Ascending aorta (tissue), 2 donors: Measurements from ENCODE around the gene PTPRG. TPM values are rescaled to one million over a fixed set of nuclear protein-coding genes. Genes with fewer than 3 reads are reported as not detected.

Experiments
- DNase-seq, 2 donors: peaks; one replicate each; pipeline ENCODE4 v3.0.0-alpha.2; 2019; ENCODE audit warnings: low spot score in 2 of 2
- H3K27ac ChIP-seq, 2 donors: fragments of 200-600 bp; sonication (generic); one replicate each; pipeline ENCODE4 v1.5.1; 2016 to 2017; ENCODE audit warnings: mild to moderate bottlenecking in 1 of 2
- H3K27me3 ChIP-seq: fragments of 200-600 bp; sonication (generic); one replicate; pipeline ENCODE4 v1.5.1; 2017
- H3K36me3 ChIP-seq, 2 donors: fragments of 200-600 bp; sonication (generic); one replicate each; pipeline ENCODE4 v1.5.1; 2016
- H3K4me1 ChIP-seq, 2 donors: fragments of 200-600 bp; sonication (generic); one replicate each; pipeline ENCODE4 v1.5.1; 2016 to 2017; ENCODE audit warnings: mild to moderate bottlenecking in 1 of 2
- H3K4me3 ChIP-seq, 2 donors: fragments of 200-600 bp; sonication (generic); one replicate each; pipeline ENCODE4 v1.5.1; 2016 to 2017; ENCODE audit warnings: mild to moderate bottlenecking in 1 of 2
- H3K9me3 ChIP-seq, 2 donors: fragments of 200-600 bp; sonication (generic); one replicate each; pipeline ENCODE4 v1.5.1; 2016
- intact Hi-C: fragments of 100-400 bp; cut with DNase I; formaldehyde crosslinking; loops from one replicate; pipeline ENCODE4 v1.15.1; 2023
- total RNA-seq: library from RNA; depleted of rRNA; stranded (reverse); fragments of >200 nt; gene quantifications from one replicate; pipeline ENCODE4 v1.1.0, GENCODE V29; 2016
- TF ChIP-seq, protein P1 (sequence below), 3 experiments: fragments of 200-600 bp in 2 of 3; fragments of 450-650 bp in 1 of 3; sonication (generic) in 2 of 3; IDR thresholded peaks; one replicate each; pipeline ENCODE4 v1.5.1; 2016 to 2019; ENCODE audit warnings: antibody characterized with exemption in 3 of 3, mild to moderate bottlenecking in 1 of 3, moderate library complexity in 1 of 3

PTPRG gene
- total RNA-seq, 1 donor from 2014 or later, result 129 TPM

GRCh38 chr3:61803983-61804382 lies 242.6 kb downstream of the PTPRG start:
- intact Hi-C loops, result no loop called here
- Histone ChIP-seq H3K4me1 (peaks cover 6 to 49% of the 10 kb centered on the region in 2 donors), H3K9me3 (no peaks in the 10 kb centered on the region), H3K4me3 (no peak overlapping the region), H3K36me3 (no peaks in the 10 kb centered on the region), H3K27ac (no peak overlapping the region), H3K27me3 (no peaks in the 10 kb centered on the region)
- TF ChIP-seq, protein P1, sequence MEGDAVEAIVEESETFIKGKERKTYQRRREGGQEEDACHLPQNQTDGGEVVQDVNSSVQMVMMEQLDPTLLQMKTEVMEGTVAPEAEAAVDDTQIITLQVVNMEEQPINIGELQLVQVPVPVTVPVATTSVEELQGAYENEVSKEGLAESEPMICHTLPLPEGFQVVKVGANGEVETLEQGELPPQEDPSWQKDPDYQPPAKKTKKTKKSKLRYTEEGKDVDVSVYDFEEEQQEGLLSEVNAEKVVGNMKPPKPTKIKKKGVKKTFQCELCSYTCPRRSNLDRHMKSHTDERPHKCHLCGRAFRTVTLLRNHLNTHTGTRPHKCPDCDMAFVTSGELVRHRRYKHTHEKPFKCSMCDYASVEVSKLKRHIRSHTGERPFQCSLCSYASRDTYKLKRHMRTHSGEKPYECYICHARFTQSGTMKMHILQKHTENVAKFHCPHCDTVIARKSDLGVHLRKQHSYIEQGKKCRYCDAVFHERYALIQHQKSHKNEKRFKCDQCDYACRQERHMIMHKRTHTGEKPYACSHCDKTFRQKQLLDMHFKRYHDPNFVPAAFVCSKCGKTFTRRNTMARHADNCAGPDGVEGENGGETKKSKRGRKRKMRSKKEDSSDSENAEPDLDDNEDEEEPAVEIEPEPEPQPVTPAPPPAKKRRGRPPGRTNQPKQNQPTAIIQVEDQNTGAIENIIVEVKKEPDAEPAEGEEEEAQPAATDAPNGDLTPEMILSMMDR (IDR thresholded peaks at IDR 0.05), result no peak
- no peak for DNase-seq

GRCh38 chr3:61804782-61805181 lies 243.4 kb downstream of the PTPRG start:
- no peak for DNase-seq
- H3K4me1 ChIP-seq, result peaks cover 9 to 55% of the 10 kb centered on the region in 2 donors
- H3K4me3 ChIP-seq, result no peak overlapping the region
- peak overlapping the region; percentile 63 to 66 for H3K27ac ChIP-seq
- H3K36me3 ChIP-seq, result no peaks in the 10 kb centered on the region
- intact Hi-C loops, result no loop called here
- no peaks in the 10 kb centered on the region for H3K9me3 ChIP-seq
- H3K27me3 ChIP-seq, result no peaks in the 10 kb centered on the region
- TF ChIP-seq, protein P1 (IDR thresholded peaks at IDR 0.05), result no peak

DNA sequence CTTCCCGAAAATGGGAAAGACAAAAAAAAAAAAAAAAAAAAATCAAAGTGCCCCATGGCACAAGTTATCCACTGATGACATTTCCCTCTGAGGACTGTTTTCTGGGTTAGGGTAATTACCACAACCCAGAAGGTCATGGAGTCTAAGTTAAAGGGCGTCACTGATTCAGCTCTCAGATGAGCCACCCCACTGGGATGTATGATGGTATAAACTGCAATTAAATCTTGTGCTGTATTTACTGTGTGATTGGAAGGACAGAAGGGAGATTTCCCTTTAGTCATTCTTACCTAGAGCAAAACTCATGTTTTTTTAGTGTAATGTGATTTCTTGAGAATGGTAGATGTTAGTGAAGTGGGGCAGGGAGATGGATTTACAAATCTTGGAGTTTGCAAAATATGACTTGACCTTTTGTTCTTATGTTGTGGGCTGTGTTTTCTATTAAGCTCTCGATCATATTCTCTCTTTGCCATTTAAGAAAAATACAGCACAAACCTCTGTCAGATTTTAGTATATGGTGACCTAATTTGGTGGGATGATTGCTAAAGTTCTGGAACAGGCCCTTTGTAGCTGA lies 244.2 kb downstream of the PTPRG start:
- no peaks in the 10 kb centered on the region for H3K36me3 ChIP-seq
- H3K4me1 ChIP-seq, result peaks cover 15 to 57% of the 10 kb centered on the region in 2 donors
- no peak overlapping the region for H3K4me3 ChIP-seq
- H3K9me3 ChIP-seq, result no peaks in the 10 kb centered on the region
- H3K27ac ChIP-seq, result peak overlapping the region; percentile 63 to 66
- no peak for DNase-seq
- no peaks in the 10 kb centered on the region for H3K27me3 ChIP-seq
- TF ChIP-seq, protein P1 (IDR thresholded peaks at IDR 0.05), result no peak
- intact Hi-C loops, result no loop called here

GRCh38 chr3:61806810-61807209 lies 245.4 kb downstream of the PTPRG start:
- intact Hi-C loops, result no loop called here
- no peaks in the 10 kb centered on the region for H3K36me3 ChIP-seq
- H3K27me3 ChIP-seq, result no peaks in the 10 kb centered on the region
- TF ChIP-seq, protein P1 (IDR thresholded peaks at IDR 0.05), result no peak
- H3K4me3 ChIP-seq, result no peak overlapping the region
- peaks cover 21 to 68% of the 10 kb centered on the region in 2 donors for H3K4me1 ChIP-seq
- peak overlapping the region; percentile 63 to 66 for H3K27ac ChIP-seq
- H3K9me3 ChIP-seq, result no peaks in the 10 kb centered on the region
- no peak for DNase-seq

GRCh38 chr3:61807865-61808276 lies 246.5 kb downstream of the PTPRG start:
- intact Hi-C loops, result no loop called here
- Histone ChIP-seq H3K4me3 (peak overlapping the region in 1 of 2 donors; percentile 0), H3K4me1 (peaks cover 22 to 78% of the 10 kb centered on the region in 2 donors), H3K36me3 (no peaks in the 10 kb centered on the region), H3K27ac (peak overlapping the region; percentile 43 to 50), H3K9me3 (no peaks in the 10 kb centered on the region), H3K27me3 (no peaks in the 10 kb centered on the region)
- no peak for DNase-seq
- TF ChIP-seq, protein P1 (IDR thresholded peaks at IDR 0.05), result no peak
